ENCODE results near the gene SLCO1B3.
A peak's percentile ranks its signal among the peaks of the same experiment; 100 is the strongest.

The SLCO1B3 gene

DNA sequence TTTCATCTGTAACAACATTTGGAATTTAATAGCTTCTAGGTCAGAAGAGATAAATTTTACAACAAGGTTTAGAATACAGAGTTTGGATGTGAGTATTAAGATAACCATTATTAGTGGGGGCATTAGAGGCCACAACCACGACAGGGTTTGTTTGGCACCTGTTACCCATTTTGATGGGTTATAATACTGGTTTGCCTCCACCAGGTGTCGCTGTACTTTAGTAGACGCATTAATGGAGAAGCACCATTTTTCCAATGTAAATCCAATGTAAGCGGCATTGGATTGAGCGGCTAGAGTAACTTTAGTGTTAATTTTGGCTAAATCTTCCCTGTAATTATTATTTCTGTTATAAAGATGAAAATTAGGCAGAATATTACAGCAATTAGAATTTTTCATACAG is 136.2 kb downstream of the SLCO1B3 start:
- no peak for DNase-seq (ENCODE audit: low read depth)
- TF ChIP-seq, protein P1, sequence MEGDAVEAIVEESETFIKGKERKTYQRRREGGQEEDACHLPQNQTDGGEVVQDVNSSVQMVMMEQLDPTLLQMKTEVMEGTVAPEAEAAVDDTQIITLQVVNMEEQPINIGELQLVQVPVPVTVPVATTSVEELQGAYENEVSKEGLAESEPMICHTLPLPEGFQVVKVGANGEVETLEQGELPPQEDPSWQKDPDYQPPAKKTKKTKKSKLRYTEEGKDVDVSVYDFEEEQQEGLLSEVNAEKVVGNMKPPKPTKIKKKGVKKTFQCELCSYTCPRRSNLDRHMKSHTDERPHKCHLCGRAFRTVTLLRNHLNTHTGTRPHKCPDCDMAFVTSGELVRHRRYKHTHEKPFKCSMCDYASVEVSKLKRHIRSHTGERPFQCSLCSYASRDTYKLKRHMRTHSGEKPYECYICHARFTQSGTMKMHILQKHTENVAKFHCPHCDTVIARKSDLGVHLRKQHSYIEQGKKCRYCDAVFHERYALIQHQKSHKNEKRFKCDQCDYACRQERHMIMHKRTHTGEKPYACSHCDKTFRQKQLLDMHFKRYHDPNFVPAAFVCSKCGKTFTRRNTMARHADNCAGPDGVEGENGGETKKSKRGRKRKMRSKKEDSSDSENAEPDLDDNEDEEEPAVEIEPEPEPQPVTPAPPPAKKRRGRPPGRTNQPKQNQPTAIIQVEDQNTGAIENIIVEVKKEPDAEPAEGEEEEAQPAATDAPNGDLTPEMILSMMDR (conservative IDR thresholded peaks at IDR 0.05; ENCODE audit: low read length): no peak; the same call in 1 of the 2 replicates
- H3K4me3 ChIP-seq (ENCODE audit: low read length): no peak overlapping the region

DNA sequence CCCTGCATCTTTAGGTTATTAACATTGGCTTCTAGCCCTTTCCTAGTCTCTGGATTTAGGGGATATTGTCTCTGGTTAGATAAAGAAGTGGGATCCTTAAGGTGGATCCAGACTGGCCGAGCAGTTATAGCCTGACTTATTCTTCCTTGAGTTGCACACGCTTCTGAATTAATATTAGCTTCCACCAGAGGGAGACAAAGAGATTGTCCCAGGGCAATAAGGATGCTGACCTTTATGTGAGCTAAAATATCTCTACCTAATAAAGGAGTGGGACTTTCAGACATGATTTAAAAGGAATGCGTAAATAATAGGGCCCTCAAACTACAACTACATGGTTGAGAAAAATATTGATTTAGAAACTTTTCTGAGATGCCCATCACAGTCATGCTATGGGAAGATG is 139.7 kb downstream of the SLCO1B3 start:
- TF ChIP-seq, protein P1 (conservative IDR thresholded peaks at IDR 0.05; ENCODE audit: low read length): peak; percentile 30
- no peak overlapping the region for H3K4me3 ChIP-seq (ENCODE audit: low read length)
- DNase-seq (ENCODE audit: low read depth): no peak

DNA sequence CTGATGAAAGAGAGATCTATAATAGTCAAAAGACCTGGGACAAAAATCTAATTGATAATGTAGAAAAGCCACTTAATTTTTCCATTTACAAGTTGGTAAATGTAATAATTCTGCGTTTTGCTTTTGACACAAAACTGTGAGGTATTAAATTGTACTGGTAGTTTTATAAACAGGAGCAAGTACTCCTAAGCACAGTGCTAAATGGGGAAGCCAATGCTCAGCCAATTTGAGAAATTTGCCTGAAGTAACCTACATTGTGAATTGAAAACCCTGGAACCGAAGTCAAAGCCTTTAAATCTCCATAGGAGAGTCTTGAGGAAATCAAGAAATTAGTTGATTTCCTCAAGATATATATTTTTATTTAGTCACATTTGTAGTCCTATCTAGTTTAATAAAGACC is 152.8 kb downstream of the SLCO1B3 start:
- H3K4me3 ChIP-seq (ENCODE audit: low read length): no peak overlapping the region
- TF ChIP-seq, protein P1 (conservative IDR thresholded peaks at IDR 0.05; ENCODE audit: low read length): no peak
- DNase-seq (ENCODE audit: low read depth): no peak

DNA sequence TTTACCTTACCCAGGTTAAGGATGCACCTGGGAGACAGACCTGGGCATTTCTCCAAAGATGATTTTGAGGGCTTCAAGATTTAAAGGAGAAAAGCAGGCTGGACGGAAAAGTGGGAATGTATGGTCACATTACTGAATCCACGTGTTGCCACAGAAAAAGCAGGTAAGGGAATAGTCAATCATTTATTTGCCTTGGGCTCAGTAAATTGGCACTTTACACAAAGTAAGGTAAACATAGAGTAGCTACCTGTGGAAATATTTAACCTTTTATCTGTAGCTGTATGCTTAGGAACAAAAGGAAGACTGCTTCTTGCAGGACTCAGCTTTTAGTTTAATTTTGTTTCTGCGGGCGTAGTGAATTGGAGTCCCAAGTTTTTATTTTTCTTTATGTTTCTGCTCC is 153.3 kb downstream of the SLCO1B3 start:
- TF ChIP-seq, protein P1 (conservative IDR thresholded peaks at IDR 0.05; ENCODE audit: low read length): no peak
- DNase-seq (ENCODE audit: low read depth): no peak
- no peak overlapping the region for H3K4me3 ChIP-seq (ENCODE audit: low read length)
